GM12878 (cell line): ENCODE measurements around the gene SDK2. TPM values are rescaled to one million over a fixed set of nuclear protein-coding genes. Genes with fewer than 3 reads are reported as not detected.

Source experiments
- ATAC-seq: fragments of 200-7000 bp; cut with Tn5 transposase; 3 replicates; pipeline ENCODE4 v1.9.1; 2020; ENCODE audit warnings: mild to moderate bottlenecking, moderate library complexity
- BruUV-seq: library from RNA; stranded (reverse); fragments of 400-500 nt; replicated peaks from 2 replicates; lab custom pipeline; 2021; lab: Mats Ljungman, UMichigan
- CTCF ChIA-PET: fragments of 300-600 bp; sonication (Branson Sonifier 250); formaldehyde crosslinking; extraction: SDS; loops from one replicate; lab custom pipeline; 2021; ENCODE audit warnings: inconsistent platforms; lab: Yijun Ruan, JAX
- POLR2A ChIA-PET: fragments of 350-600 bp; formaldehyde crosslinking; extraction: SDS; loops from one replicate; lab custom pipeline; 2021; ENCODE audit warnings: inconsistent platforms; lab: Charles Lee
- RAD21 ChIA-PET: fragments of 300-600 bp; sonication (Branson Sonifier 250); formaldehyde crosslinking; loops from one replicate; lab custom pipeline; 2023; ENCODE audit warnings: antibody characterized with exemption; ENCODE audit not compliant: unreplicated experiment; lab: Charles Lee
- SMC1A ChIA-PET: fragments of 300-600 bp; sonication (Branson Sonifier 250); formaldehyde crosslinking; loops from one replicate; lab custom pipeline; 2023; ENCODE audit not compliant: unreplicated experiment, uncharacterized antibody; lab: Charles Lee
- DNase-seq: peaks from one replicate; pipeline ENCODE4 v3.0.0-alpha.2; 2011; ENCODE audit warnings: low read depth, low spot score
- FAIRE-seq: peaks from 3 replicates; lab custom pipeline; 2011; peaks lifted over from hg19 to GRCh38; lab: Jason Lieb, UNC
- H2AFZ ChIP-seq: 2 replicates; pipeline ENCODE4 v1.6.0; 2011; ENCODE audit warnings: low read depth, low read length, control low read depth; ENCODE audit not compliant: control insufficient read depth
- H3K27ac ChIP-seq: 2 replicates; pipeline ENCODE4 v1.5.1; 2011; ENCODE audit warnings: control low read depth; ENCODE audit not compliant: control insufficient read depth, insufficient read depth
- H3K27me3 ChIP-seq, 2 experiments: replicated peaks in 1 of 2; 2 replicates each; pipeline versions ENCODE4 v1.6.0 to v1.6.1; 2011; ENCODE audit warnings: low read length in 1 of 2; ENCODE audit not compliant: control insufficient read depth in 2 of 2, insufficient read depth in 2 of 2
- H3K36me3 ChIP-seq, 2 experiments: 2 replicates each; pipeline ENCODE4 v1.5.1; 2011; ENCODE audit warnings: low read length in 1 of 2; ENCODE audit not compliant: control insufficient read depth in 2 of 2, insufficient read depth in 2 of 2
- H3K4me1 ChIP-seq: 2 replicates; pipeline ENCODE4 v1.6.1; 2011; ENCODE audit warnings: mild to moderate bottlenecking, low read length, moderate library complexity, mixed read lengths; ENCODE audit not compliant: control insufficient read depth, insufficient read depth
- H3K4me2 ChIP-seq: 2 replicates; pipeline ENCODE4 v1.6.0; 2011; ENCODE audit warnings: control low read depth; ENCODE audit not compliant: control insufficient read depth, insufficient read depth
- H3K4me3 ChIP-seq: fragments of 200-600 bp; sonication (generic); 2 replicates; pipeline ENCODE4 v1.5.1; 2016
- H3K79me2 ChIP-seq: 2 replicates; pipeline ENCODE4 v1.6.0; 2011; ENCODE audit warnings: low read length; ENCODE audit not compliant: control insufficient read depth, insufficient read depth
- H3K9ac ChIP-seq: 2 replicates; pipeline ENCODE4 v1.8.0; 2011; ENCODE audit warnings: low read length, control low read depth, mixed read lengths; ENCODE audit not compliant: control insufficient read depth, insufficient read depth
- H3K9me3 ChIP-seq: replicated peaks from 3 replicates; pipeline ENCODE4 v1.5.1; 2011; ENCODE audit warnings: mild to moderate bottlenecking, low read length; ENCODE audit not compliant: control insufficient read depth, insufficient read depth
- H4K20me1 ChIP-seq: 2 replicates; pipeline ENCODE4 v1.6.0; 2011; ENCODE audit not compliant: control insufficient read depth, insufficient read depth
- CEBPZ ChIP-seq: fragments of 150-350 bp; IDR thresholded peaks from 2 replicates; pipeline ENCODE4 v1.6.1; 2016; ENCODE audit warnings: low read depth, low read length
- ELK1 ChIP-seq: IDR thresholded peaks from 2 replicates; pipeline ENCODE4 v1.6.1; 2012; ENCODE audit warnings: low read depth, low read length, improper control_type of control experiment
- ETV6 ChIP-seq, 2 experiments: fragments of 450-650 bp in 1 of 2; IDR thresholded peaks in 1 of 2; conservative IDR thresholded peaks in 1 of 2; 2 replicates each; pipeline ENCODE4 v1.6.1; 2014; ENCODE audit warnings: antibody characterized with exemption in 1 of 2, borderline replicate concordance in 1 of 2, low read depth in 1 of 2, mild to moderate bottlenecking in 1 of 2, moderate library complexity in 1 of 2
- PBX3 ChIP-seq: IDR thresholded peaks from 2 replicates; pipeline ENCODE4 v1.6.1; 2011; ENCODE audit warnings: mild to moderate bottlenecking, low read depth, low read length, moderate library complexity; ENCODE audit not compliant: insufficient replicate concordance
- RCOR1 ChIP-seq: conservative IDR thresholded peaks from 2 replicates; pipeline ENCODE4 v1.6.1; 2012; ENCODE audit warnings: low read depth, low read length, improper control_type of control experiment
- SKIL ChIP-seq: fragments of 450-650 bp; IDR thresholded peaks from 2 replicates; pipeline ENCODE4 v1.6.1; 2017; ENCODE audit warnings: mild to moderate bottlenecking, low read depth, inconsistent platforms; ENCODE audit not compliant: poor library complexity, severe bottlenecking
- SPI1 ChIP-seq: IDR thresholded peaks from 2 replicates; pipeline ENCODE4 v1.6.1; 2011; ENCODE audit warnings: low read depth, mild to moderate bottlenecking, low read length, moderate library complexity, borderline replicate concordance; ENCODE audit not compliant: insufficient read depth
- STAT1 ChIP-seq: fragments of 450-650 bp; conservative IDR thresholded peaks from 2 replicates; pipeline ENCODE4 v1.6.1; 2014; ENCODE audit warnings: antibody characterized with exemption, mild to moderate bottlenecking
- TCF3 ChIP-seq: IDR thresholded peaks from 2 replicates; pipeline ENCODE4 v1.6.1; 2012; ENCODE audit warnings: low read depth, mild to moderate bottlenecking, low read length, borderline replicate concordance; ENCODE audit not compliant: insufficient read depth
- ZNF274 ChIP-seq: IDR thresholded peaks from one replicate; pipeline ENCODE4 v1.8.0; 2011; ENCODE audit not compliant: insufficient read length, insufficient read depth
- ZNF384 ChIP-seq: IDR thresholded peaks from 2 replicates; pipeline ENCODE4 v1.6.1; 2012; ENCODE audit warnings: low read depth, mild to moderate bottlenecking, low read length, improper control_type of control experiment, borderline replicate concordance
- ZSCAN29 ChIP-seq: fragments of 450-650 bp; IDR thresholded peaks from 2 replicates; pipeline ENCODE4 v1.6.1; 2017; ENCODE audit warnings: mild to moderate bottlenecking, moderate library complexity
- WGBS: methylation state at CpG from one replicate; pipeline ENCODE4 v1.1.6; 2016; ENCODE audit warnings: low lambda C conversion rate; ENCODE audit not compliant: insufficient replicate concordance, insufficient coverage; ENCODE audit errors: missing lambda C conversion rate; 5-methylcytosine and 5-hydroxymethylcytosine counted together
- in situ Hi-C: fragments of 300-500 bp; cut with MboI; formaldehyde crosslinking; loops from 9 replicates; pipeline ENCODE4 v1.14.3; 2018; ENCODE audit warnings: mixed read lengths
- intact Hi-C: fragments of 100-400 bp; cut with micrococcal nuclease; formaldehyde crosslinking; loops from one replicate; pipeline ENCODE4 v1.14.2; 2022; ENCODE audit not compliant: unreplicated experiment
- polyA plus RNA-seq, 11 experiments: library from polyadenylated mRNA; depleted of rRNA in 4 of 11; unstranded in 6 of 11; stranded (reverse) in 5 of 11; fragments of >200 nt; fragmentation: Nextera tagmentation in 4 of 11; fragmentation: Illumina TruSeq in 1 of 11; extraction: Ambion mirVana in 4 of 11; extraction: Trizol in 1 of 11; gene quantifications; 1 replicate in 1 of 11; 2 replicates in 10 of 11; pipeline versions ENCODE4 v1.2.1 to v1.2.3, GENCODE V29; 2011 to 2016; ENCODE audit warnings: inconsistent platforms in 2 of 11, missing spikeins in 2 of 11, low read depth in 1 of 11
- total RNA-seq, 4 experiments: library from RNA; depleted of rRNA in 3 of 4; stranded (reverse); fragments of >200 nt in 3 of 4; fragmentation: Illumina TruSeq in 1 of 4; extraction: Trizol in 1 of 4; gene quantifications; 2 replicates each; pipeline versions ENCODE4 v1.2.1 to v1.2.3, GENCODE V29; 2013 to 2021

Gene SDK2
- total and polyA plus RNA-seq, 10 of the 15 experiments (the other 5 are each of a cell fraction or from before 2014, with no cell fraction given) = 0.03 to 0.08 (median 0.03) TPM; not detected in 7

GRCh38 chr17:73571511-73572130 is 72.6 kb downstream of the SDK2 start (continued):
- TF ChIP-seq CEBPZ (no peak), ZSCAN29 (no peak)

GRCh38 chr17:73569762-73570319 is 74.4 kb downstream of the SDK2 start:
- Histone ChIP-seq H3K27ac (no peak overlapping the region), H4K20me1 (no peaks in the 10 kb centered on the region), H3K9ac (no peak overlapping the region), H3K79me2 (no peaks in the 10 kb centered on the region), H3K4me3 (no peak overlapping the region), H3K27me3 (no peaks in the 10 kb centered on the region), H3K4me2 (no peak overlapping the region), H3K9me3 (no peaks in the 10 kb centered on the region), H3K4me1 (peaks cover 6% of the 10 kb centered on the region; the same call in 1 of the 2 replicates), H3K36me3 (no peaks in the 10 kb centered on the region), H2AFZ (no peak overlapping the region)
- RAD21 ChIA-PET = no interaction called here
- CTCF ChIA-PET = no interaction called here
- DNase-seq (no peak), ATAC-seq (no peak), FAIRE-seq (no peak)
- BruUV-seq = no TSS peak
- POLR2A ChIA-PET = interaction anchor here (0.5 to 0.6 kb wide), 2 partner anchors 31 to 788 kb away, joined by 3 to 13 read pairs; no protein-coding TSS in a partner anchor
- intact Hi-C loops = no loop called here
- 40% methylated on average over 17 of the region's 18 CpGs for WGBS
- SMC1A ChIA-PET = no interaction called here
- in situ Hi-C loops = no loop called here
- TF ChIP-seq RCOR1 (no peak), ZNF384 (no peak), ZNF274 (no peak), ETV6 (conservative IDR thresholded peaks at IDR 0.05 in 1 of 2, IDR thresholded peaks at IDR 0.05 in 1 of 2; ENCODE audit: borderline replicate concordance in 1 of 2, low read depth in 1 of 2) (no peak), PBX3 (no peak), SPI1 (no peak), SKIL (no peak), ELK1 (no peak), STAT1 (no peak), TCF3 (no peak)
